H1 (cell line): Measurements from ENCODE around the gene MYO16.

Experiments used
- POLR2A ChIP-seq, 2 experiments: IDR thresholded peaks; 1 replicate in 1 of 2; 2 replicates in 1 of 2; pipeline ENCODE4 v1.6.1; 2011; ENCODE audit warnings: low read depth in 2 of 2, low read length in 2 of 2, mild to moderate bottlenecking in 2 of 2; ENCODE audit errors: control extremely low read depth in 1 of 2
- POLR2AphosphoS5 ChIP-seq: IDR thresholded peaks from 2 replicates; pipeline ENCODE4 v1.6.1; 2011; ENCODE audit warnings: low read depth, low read length
- YY1 ChIP-seq: IDR thresholded peaks from 2 replicates; pipeline ENCODE4 v1.6.1; 2011; ENCODE audit warnings: low read depth, mild to moderate bottlenecking, low read length

DNA sequence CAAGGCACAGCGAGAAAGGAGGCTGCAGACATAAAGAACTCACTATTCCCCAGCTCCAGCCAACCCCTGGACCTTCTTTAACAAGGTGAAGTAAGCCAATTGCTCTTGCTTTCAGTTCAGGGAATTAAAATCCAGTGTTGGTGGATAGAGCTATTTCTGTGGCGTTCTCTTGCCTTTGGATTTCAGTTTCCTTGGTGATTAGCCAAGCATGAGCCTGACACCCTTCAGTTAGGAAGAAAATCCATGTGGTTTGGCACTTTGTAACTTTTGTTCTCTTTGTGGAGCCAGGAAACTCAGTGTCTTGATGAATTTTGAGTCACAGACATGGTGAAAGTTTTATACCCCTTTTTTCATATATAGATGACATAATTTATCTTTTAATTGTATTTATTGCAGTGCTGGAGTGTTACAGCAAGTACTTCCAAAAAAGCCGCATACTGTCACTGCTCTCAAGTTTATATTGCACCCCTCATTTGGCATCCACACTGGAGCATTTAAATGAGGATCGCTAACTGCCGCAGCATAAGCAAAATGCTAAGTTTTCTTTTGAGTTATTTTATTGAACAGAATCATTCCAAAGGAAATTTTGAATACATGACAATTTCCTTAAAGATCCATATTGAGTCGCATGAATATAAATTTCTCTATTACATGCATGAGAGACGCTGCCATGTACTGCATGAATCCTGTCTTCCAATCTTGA lies 406.8 kb downstream of the MYO16 start:
- no peak for TF ChIP-seq POLR2AphosphoS5
- no peak for TF ChIP-seq YY1
- no peak for TF ChIP-seq POLR2A (IDR thresholded peaks at IDR 0.05; ENCODE audit: control extremely low read depth in 1 of 2, low read depth in 2 of 2, low read length in 2 of 2)
